ENCODE measurements around the gene TRIM22.

The TRIM22 gene

GRCh38 chr11:5749836-5750235 lies 60.2 kb downstream of the TRIM22 start:
- no peak for TF ChIP-seq TCF12 (IDR thresholded peaks at IDR 0.05; ENCODE audit: low read depth)
- TF ChIP-seq MAX (IDR thresholded peaks at IDR 0.05): no peak
- TF ChIP-seq REST (IDR thresholded peaks at IDR 0.05; ENCODE audit: low read depth): no peak
- no peak for TF ChIP-seq RAD21 (IDR thresholded peaks at IDR 0.05; ENCODE audit: low read depth)
- no peak for TF ChIP-seq TAF1 (IDR thresholded peaks at IDR 0.05; ENCODE audit: low read depth)

GRCh38 chr11:5753943-5754342 lies 64.4 kb downstream of the TRIM22 start, which contains the start of gene OR52N4:
TSS of gene OR52N4 (plus strand) at chr11:5754243. CDS start at chr11:5754741, 498 bp downstream.
- TF ChIP-seq USF1 (IDR thresholded peaks at IDR 0.05) (no peak), CEBPB (IDR thresholded peaks at IDR 0.05) (no peak), NFIC (IDR thresholded peaks at IDR 0.05) (no peak), EGR1 (IDR thresholded peaks at IDR 0.05) (no peak), EP300 (IDR thresholded peaks at IDR 0.05; ENCODE audit: borderline replicate concordance) (no peak), TAF1 (IDR thresholded peaks at IDR 0.05; ENCODE audit: low read depth) (no peak), CREB1 (IDR thresholded peaks at IDR 0.05; ENCODE audit: low read depth) (no peak), RAD21 (IDR thresholded peaks at IDR 0.05; ENCODE audit: low read depth) (no peak), REST (IDR thresholded peaks at IDR 0.05; ENCODE audit: low read depth) (no peak), FOXM1 (IDR thresholded peaks at IDR 0.05; ENCODE audit: borderline replicate concordance, low read depth) (no peak)
